Transverse colon (tissue), 4 donors: ENCODE results near the gene ZNF416. TPM values are rescaled to one million over a fixed set of nuclear protein-coding genes. Genes with fewer than 3 reads are reported as not detected.

ENCODE experiments used
- DNase-seq: peaks from one replicate; pipeline ENCODE4 v3.0.0-alpha.2; 2019
- H3K27ac ChIP-seq, 4 donors: fragments of 200-600 bp; sonication (generic); 2 replicates each; pipeline ENCODE4 v1.5.1; 2016 to 2018; ENCODE audit warnings: inconsistent platforms in 4 of 4
- H3K27me3 ChIP-seq: fragments of 200-600 bp; sonication (generic); 2 replicates; pipeline ENCODE4 v1.5.1; 2017; ENCODE audit warnings: inconsistent platforms
- H3K36me3 ChIP-seq, 4 donors: fragments of 200-600 bp; sonication (generic); 2 replicates each; pipeline ENCODE4 v1.5.1; 2017 to 2019; ENCODE audit warnings: inconsistent platforms in 4 of 4
- H3K4me1 ChIP-seq, 4 donors: fragments of 200-600 bp; sonication (generic); 2 replicates each; pipeline ENCODE4 v1.5.1; 2017 to 2020; ENCODE audit warnings: inconsistent platforms in 4 of 4
- H3K4me3 ChIP-seq, 4 donors: fragments of 200-600 bp; sonication (generic); 1 replicate in 1 of 4; 2 replicates in 3 of 4; pipeline versions ENCODE4 v1.5.1 to v1.6.1; 2017 to 2019; ENCODE audit warnings: inconsistent platforms in 4 of 4
- H3K9me3 ChIP-seq, 2 donors: fragments of 200-600 bp; sonication (generic); 2 replicates each; pipeline ENCODE4 v1.5.1; 2017 to 2019; ENCODE audit warnings: inconsistent platforms in 2 of 2
- CTCF ChIP-seq, 5 experiments: fragments of 200-600 bp in 3 of 5; fragments of 450-650 bp in 2 of 5; sonication (generic) in 3 of 5; IDR thresholded peaks; 1 replicate in 2 of 5; 2 replicates in 3 of 5; pipeline ENCODE4 v1.5.1; 2016 to 2017; ENCODE audit warnings: antibody characterized with exemption in 5 of 5, inconsistent platforms in 3 of 5, mild to moderate bottlenecking in 2 of 5, moderate library complexity in 1 of 5
- EP300 ChIP-seq: sonication (generic); formaldehyde crosslinking; IDR thresholded peaks from one replicate; pipeline ENCODE4 v1.6.1; 2017; ENCODE audit warnings: antibody characterized with exemption, low read depth
- POLR2A ChIP-seq: fragments of 450-650 bp; IDR thresholded peaks from one replicate; pipeline ENCODE4 v1.6.1; 2016; ENCODE audit warnings: antibody characterized with exemption, mild to moderate bottlenecking, moderate library complexity
- POLR2AphosphoS5 ChIP-seq, 3 donors: sonication (generic); formaldehyde crosslinking; IDR thresholded peaks; one replicate each; pipeline ENCODE4 v1.6.1; 2016; ENCODE audit warnings: antibody characterized with exemption in 3 of 3
- WGBS, 2 donors: methylation state at CpG; one replicate each; pipeline ENCODE4 v1.1.5; 2018; ENCODE audit warnings: low coverage in 1 of 2; 5-methylcytosine and 5-hydroxymethylcytosine counted together
- in situ Hi-C, 4 donors: fragments of 200-750 bp; cut with MboI; loops; one replicate each; pipeline versions ENCODE4 v1.15.0 to v1.15.1; 2017; ENCODE audit warnings: low sequenced_read_pairs in 3 of 4, low pct_ligation_motif_present in 1 of 4, low pct_unique_long_range_greater_than_20kb in 1 of 4
- intact Hi-C: fragments of 100-400 bp; cut with DNase I; formaldehyde crosslinking; loops from one replicate; pipeline ENCODE4 v1.15.1; 2023; ENCODE audit warnings: low total_unique reads
- total RNA-seq, 4 donors: library from RNA; depleted of rRNA; stranded (reverse); fragments of >200 nt; gene quantifications; one replicate each; pipeline ENCODE4 v1.1.0, GENCODE V29; 2016

The ZNF416 gene
- 10 to 100 TPM in 1 of 4 donors, 1 to 10 TPM in 3; 2.2 to 17.6 (median 3.0) TPM for total RNA-seq

- Histone ChIP-seq H3K4me3 (peak within 1 kb of the TSS; percentile 82 to 97 (median 92)), H3K4me1 (peaks cover 0 to 17% (median 10%) of the 10 kb centered on the region in 4 donors), H3K36me3 (peaks cover 0 to 31% (median 13%) of the 10 kb centered on the region in 4 donors), H3K27ac (peak within 1 kb of the TSS; percentile 64 to 85 (median 74)), H3K27me3 (no peaks in the 10 kb centered on the region), H3K9me3 (peaks cover 34 to 37% of the 10 kb centered on the region in 2 donors)
- intact Hi-C loops = no loop called here
- TF ChIP-seq EP300 (no peak), CTCF (IDR thresholded peaks at IDR 0.05) (peak in 2 of 5 experiments; percentile 16 to 22), POLR2AphosphoS5 (IDR thresholded peaks at IDR 0.05) (peak in 2 of 3 donors; percentile 32 to 41)
- peak; percentile 97 for DNase-seq
- WGBS, 2 donors = 0 to 1% methylated on average over 4 to 47 of the region's 62 CpGs
- in situ Hi-C loops = no loop called here
Observed at GRCh38 chr19:57578487-57579205, at the start of gene ZNF416. Gene ZNF416, minus strand, starts transcription at chr19:57578911. Its CDS starts 207 bp downstream, at chr19:57578704.

GRCh38 chr19:57623091-57623490 lies 44.4 kb upstream of the ZNF416 start:
- H3K36me3 ChIP-seq = peaks cover 13 to 62% (median 36%) of the 10 kb centered on the region in 4 donors
- peaks cover 86 to 93% of the 10 kb centered on the region in 2 donors for H3K9me3 ChIP-seq
- no peak overlapping the region for H3K4me3 ChIP-seq
- DNase-seq = no peak
- intact Hi-C loops = no loop called here
- H3K4me1 ChIP-seq = no peaks in the 10 kb centered on the region
- no peak overlapping the region for H3K27ac ChIP-seq
- no peaks in the 10 kb centered on the region for H3K27me3 ChIP-seq
- in situ Hi-C loops = no loop called here
- TF ChIP-seq EP300 (no peak), POLR2A (no peak), CTCF (IDR thresholded peaks at IDR 0.05) (no peak), POLR2AphosphoS5 (IDR thresholded peaks at IDR 0.05) (no peak)

GRCh38 chr19:57620673-57621348 lies 42.1 kb upstream of the ZNF416 start:
- Histone ChIP-seq H3K27me3 (no peaks in the 10 kb centered on the region), H3K27ac (no peak overlapping the region), H3K4me3 (no peak overlapping the region), H3K36me3 (peaks cover 13 to 82% (median 48%) of the 10 kb centered on the region in 4 donors), H3K9me3 (peaks cover 98 to 99% of the 10 kb centered on the region in 2 donors), H3K4me1 (no peaks in the 10 kb centered on the region)
- in situ Hi-C loops = no loop called here
- no peak for DNase-seq
- intact Hi-C loops = no loop called here
- 97% methylated on average over 5 to 10 of the region's 10 CpGs for WGBS, 2 donors
- no peak for TF ChIP-seq EP300
- no peak for TF ChIP-seq POLR2AphosphoS5 (IDR thresholded peaks at IDR 0.05)
- TF ChIP-seq POLR2A = no peak
- no peak for TF ChIP-seq CTCF (IDR thresholded peaks at IDR 0.05)

GRCh38 chr19:57615346-57615745 lies 36.6 kb upstream of the ZNF416 start:
- TF ChIP-seq POLR2A = no peak
- peaks cover 55 to 57% of the 10 kb centered on the region in 2 donors for H3K9me3 ChIP-seq
- no peaks in the 10 kb centered on the region for H3K27me3 ChIP-seq
- intact Hi-C loops = no loop called here
- DNase-seq = no peak
- H3K4me1 ChIP-seq = peaks cover 4 to 10% (median 7%) of the 10 kb centered on the region in 4 donors
- WGBS, 2 donors = 93 to 97% methylated on average over 3 of the region's 3 CpGs
- H3K4me3 ChIP-seq = peak overlapping the region in 1 of 4 donors; percentile 86
- H3K27ac ChIP-seq = no peak overlapping the region
- H3K36me3 ChIP-seq = peaks cover 6 to 54% (median 29%) of the 10 kb centered on the region in 4 donors
- in situ Hi-C loops = no loop called here
